Head of caudate nucleus (tissue), 42 donors: Measurements from ENCODE around the gene TRAPPC2.
"Not testable (repeated sequence)": the region's sequence is repeated elsewhere in the genome, so short reads cannot be mapped to it uniquely, and the experiment has no call there.

Experiments
- DNase-seq, 42 donors: peaks; one replicate each; pipeline versions ENCODE4 v3.0.0 to v3.0.0-alpha.2; 2020 to 2021; ENCODE audit warnings: mixed read lengths in 7 of 42
- intact Hi-C: fragments of 100-400 bp; cut with DNase I; formaldehyde crosslinking; loops from one replicate; pipeline ENCODE4 v1.15.0; 2022

Gene TRAPPC2

DNA sequence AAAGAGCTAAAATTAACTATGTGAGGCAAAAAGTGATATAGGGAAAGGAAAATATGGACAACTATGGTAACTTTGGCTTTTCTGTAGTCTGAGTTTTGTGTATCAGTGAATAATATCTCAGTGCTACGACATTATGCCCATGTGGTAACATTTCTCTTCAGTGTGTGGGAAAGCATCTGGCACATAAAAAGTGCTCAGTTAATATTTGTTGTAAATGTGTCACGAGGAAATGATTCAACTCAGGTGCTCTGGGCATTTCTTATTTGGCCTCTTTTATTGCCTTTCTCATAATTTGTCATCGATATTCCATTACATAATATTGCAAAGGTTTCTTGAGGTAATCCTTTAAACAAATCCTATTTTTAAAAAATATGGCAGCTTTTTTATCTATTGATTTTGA lies 17.7 kb upstream of the TRAPPC2 start:
- no peak for DNase-seq
- intact Hi-C loops = no loop called here

DNA sequence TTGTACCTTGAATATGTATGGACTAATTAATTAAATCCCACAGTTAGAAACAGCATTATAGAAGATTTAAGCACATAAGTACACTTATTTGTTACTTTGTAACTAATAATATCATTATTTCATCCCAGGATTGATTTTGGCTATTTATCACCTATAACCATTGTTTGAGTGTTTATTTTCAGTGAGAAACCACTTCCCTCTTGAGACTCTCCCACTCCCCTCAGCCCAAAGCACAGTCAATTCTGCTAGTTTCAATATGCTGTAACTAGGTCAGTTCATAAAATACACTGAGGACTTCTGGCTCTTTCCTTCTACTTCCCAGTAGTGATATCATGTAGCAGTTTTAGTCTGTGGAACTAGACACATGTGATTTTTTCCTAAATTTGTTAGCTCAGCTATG lies 16.4 kb upstream of the TRAPPC2 start:
- intact Hi-C loops = no loop called here

DNA sequence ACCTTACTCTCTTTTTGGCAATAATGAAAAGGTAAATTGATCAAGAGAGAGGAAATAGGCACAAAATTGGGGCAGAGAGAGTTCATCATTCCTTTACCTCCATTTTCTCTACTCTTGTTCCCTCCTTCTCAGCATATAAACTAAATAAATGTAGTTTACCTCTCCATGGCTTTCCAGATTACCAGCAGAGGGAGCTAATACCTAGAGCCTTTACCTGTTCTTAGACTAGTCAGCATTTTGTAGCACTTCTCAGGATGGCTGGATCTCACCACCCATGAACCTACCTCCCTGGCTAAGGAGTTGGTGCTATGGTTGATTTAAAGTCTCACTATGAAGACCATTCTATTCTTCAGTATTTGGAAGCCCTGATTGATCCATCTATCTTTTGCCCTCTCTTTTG lies 15.8 kb upstream of the TRAPPC2 start:
- peak in 4 of 42 donors; percentile 27 to 41 (median 32) for DNase-seq
- intact Hi-C loops = no loop called here

More for the DNA sequence above, 16.4 kb upstream of the TRAPPC2 start:
- DNase-seq = no peak

DNA sequence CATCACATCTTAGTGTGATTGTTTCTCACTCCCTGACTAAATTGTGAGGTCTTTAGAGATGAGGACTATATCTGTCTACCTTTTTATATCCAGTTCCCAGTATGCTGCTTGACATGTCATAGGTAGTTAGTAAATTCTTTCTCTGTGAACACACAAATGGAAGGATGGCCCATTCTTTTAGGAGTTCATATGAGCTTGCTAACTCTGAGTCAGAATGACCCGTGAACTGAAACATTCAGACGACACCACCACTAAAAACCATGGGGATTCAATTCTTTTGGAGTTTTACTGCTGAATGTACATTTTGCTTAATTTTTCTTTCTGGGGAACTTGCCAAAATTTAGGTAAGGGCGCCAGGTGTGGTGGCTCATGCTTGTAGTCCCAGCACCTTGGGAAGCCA lies 14.1 kb upstream of the TRAPPC2 start:
- intact Hi-C loops = loop anchor here (5.0 kb wide), 1 partner anchor 91 kb away; no protein-coding TSS in a partner anchor
- DNase-seq = no peak

DNA sequence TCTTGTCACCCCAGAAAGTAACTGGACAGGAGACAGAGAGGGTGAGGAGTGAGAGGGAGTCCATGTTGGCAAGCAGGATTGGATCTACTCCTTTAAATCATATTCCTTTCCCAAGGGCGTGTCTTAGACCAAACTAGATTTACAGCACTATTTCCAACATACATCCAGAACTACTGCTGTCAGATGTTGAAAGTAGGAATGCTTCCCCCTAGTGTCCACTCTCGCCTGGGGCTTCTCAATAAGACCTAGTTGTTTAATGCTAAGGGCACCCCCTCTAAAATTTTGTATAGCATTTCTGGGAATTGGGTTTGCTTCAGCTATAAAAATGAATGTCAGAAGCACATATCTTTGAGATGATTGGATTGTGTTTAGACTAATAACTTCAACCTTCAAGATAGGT lies 13.4 kb upstream of the TRAPPC2 start:
- peak in 25 of 42 donors; percentile 12 to 79 (median 47) for DNase-seq
- intact Hi-C loops = loop anchor here (5.0 kb wide), 1 partner anchor 91 kb away; no protein-coding TSS in a partner anchor

DNA sequence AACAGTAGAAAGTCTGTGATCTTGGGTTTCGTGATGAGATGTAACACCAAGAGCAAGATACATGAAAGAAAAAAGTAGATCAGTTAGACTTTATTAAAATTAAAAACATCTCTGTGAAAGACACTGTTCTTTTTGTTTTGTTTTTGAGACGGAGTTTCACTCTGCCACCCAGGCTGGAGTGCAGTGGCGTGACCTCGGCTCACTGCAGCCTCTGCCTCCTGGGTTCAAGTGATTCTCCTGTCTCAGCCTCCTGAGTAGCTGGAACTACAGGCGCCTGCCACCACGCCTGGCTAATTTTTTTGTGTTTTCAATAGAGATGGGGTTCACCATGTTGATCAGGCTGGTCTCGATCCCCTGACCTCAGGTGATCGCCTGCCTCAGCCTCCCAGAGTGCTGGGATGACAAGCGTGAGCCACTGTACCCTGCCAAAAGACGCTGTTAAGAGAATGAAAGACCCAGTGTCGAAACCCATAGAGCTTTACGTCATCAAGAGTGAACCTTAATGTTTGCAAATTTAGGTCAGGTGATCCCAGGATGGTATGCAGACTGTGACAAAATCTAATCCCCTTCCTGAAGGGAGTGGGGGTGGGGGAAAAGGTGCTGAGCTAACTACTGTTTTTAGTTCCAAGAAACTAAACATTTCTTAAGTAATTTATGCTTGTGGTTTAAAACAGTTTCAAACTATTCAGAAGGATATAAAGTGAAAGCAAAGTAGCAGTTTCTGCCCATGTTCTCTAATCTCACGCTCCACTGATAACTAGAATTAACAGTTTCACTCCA lies 8.2 kb upstream of the TRAPPC2 start:
- intact Hi-C loops = no loop called here
- no peak for DNase-seq

DNA sequence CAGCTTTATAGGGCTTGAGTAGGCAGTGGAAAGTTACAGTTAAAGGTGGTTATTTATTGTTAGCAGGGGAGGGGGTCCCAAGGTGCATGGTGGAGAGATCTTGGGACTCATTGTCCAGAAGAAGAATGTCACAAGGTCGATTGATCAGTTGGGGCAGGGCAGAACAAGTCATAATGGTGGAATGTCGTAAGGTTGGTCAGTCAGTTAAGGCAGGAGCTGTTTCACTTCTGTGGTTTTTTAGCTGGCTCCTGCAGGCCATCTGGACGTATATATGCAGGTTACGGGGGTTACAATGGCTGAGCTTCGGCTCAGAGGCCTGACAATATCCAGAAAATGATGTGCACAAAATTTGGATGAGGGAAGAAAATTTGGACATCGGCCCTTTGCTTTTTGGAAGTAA lies 7.3 kb upstream of the TRAPPC2 start:
- no peak for DNase-seq
- intact Hi-C loops = no loop called here

DNA sequence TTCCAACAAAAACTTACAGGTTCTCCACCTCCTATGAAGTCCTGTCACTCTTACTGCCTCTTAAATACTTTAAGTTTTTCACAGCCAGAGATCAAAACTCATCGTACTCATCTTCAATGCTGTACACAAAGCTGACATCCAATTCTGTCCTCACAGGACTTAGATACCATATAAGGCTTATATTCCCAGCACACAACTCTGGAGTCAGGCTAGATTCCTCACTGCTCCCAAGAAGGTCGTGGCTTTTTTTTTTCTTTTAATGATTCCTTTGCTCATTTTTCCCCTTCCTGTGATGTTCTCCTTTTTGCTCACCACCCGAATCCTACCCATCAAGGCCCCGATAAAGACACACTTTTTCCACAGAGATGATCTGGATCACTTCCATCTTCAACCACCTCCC lies 914 bp downstream of the TRAPPC2 start:
- intact Hi-C loops = no loop called here
- no peak for DNase-seq

DNA sequence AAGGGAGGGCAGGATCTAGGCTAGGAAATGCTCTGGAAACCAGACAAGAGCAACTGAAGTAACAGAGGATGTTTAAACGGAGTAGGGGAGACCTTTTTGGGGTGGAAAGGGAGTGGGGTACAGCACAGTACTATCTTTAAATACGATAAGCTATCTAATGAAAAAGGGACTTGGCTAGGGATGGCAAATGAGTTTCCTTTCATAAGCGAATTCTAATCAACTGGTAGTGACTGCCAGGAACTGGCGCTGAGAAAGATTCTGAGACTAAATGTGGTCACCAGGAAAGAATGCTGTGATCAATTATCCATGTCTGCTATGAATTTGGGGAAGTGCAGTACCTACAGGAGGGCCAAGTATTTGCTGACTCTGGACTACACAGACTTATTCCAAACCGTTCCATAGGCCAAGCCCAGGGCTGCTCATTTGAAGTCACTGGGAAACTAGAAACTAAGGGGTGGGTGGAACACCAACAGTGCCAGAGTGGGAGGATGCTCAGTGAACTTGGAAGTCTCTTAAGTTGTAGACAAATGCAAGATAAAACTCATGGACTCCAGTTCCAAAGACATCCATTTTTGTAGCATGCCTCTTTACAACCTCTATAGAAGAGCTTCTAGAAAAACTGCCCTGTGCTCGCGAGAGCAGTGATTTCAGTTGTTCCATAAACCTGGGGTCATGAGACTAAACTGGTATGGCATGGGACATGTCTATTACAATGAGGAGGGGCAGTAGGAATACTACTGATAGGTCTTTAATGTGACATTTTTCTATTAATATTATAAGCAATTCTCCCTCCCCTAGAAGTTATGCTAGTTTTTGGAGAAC lies 2.0 kb downstream of the TRAPPC2 start:
- intact Hi-C loops = no loop called here
- DNase-seq = no peak

DNA sequence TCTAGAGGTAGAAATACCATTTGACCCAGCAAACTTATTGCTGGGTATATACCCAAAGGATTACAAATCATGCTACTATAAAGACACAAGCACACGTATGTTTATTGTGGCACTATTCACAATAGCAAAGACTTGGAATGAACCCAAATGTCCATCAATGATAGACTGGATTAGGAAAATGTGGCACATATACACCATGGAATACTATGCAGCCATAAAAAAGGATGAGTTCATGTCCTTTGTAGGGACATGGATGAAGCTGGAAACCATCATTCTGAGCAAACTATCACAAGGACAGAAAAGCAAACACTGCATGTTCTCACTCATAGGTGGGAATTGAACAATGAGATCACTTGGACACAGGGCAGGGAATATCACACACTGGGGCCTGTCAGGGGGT lies 3.9 kb downstream of the TRAPPC2 start:
- DNase-seq, intact Hi-C loops: not testable (repeated sequence)

DNA sequence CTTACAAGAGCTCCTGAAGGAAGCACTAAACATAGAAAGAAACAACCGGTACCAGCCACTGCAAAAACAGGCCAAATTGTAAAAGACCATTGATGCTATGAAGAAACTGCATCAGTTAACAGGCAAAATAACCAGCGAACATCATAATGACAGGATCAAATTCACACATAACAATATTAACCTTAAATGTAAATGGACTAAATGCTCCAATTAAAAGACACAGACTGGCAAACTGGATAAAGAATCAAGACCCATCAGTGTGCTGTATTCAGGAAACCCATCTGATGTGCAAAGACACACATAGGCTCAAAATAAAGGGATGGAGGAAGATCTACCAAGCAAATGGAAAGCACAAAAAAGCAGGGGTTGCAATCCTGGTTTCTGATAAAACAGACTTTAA lies 7.8 kb downstream of the TRAPPC2 start:
- DNase-seq, intact Hi-C loops: not testable (repeated sequence)

DNA sequence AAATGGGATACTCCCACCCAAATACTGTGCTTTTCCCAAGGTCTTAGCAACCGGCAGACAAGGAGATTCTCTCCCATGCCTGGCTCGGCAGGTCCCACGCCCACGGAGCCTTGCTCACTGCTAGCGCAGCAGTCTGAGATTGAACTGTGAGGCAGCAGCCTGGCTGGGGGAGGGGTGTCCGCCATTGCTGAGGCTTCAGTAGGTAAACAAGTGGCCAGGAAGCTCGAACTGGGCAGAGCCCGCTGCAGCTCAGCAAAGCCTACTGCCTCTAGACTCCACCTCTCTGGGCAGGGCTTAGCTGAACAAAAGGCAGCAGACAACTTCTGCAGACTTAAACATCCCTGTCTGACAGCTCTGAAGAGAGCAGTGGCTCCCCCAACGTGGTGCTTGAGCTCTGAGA lies 9.5 kb downstream of the TRAPPC2 start:
- intact Hi-C loops = not testable (repeated sequence)
- peak in 36 of 42 donors; percentile 8 to 66 (median 40) for DNase-seq

DNA sequence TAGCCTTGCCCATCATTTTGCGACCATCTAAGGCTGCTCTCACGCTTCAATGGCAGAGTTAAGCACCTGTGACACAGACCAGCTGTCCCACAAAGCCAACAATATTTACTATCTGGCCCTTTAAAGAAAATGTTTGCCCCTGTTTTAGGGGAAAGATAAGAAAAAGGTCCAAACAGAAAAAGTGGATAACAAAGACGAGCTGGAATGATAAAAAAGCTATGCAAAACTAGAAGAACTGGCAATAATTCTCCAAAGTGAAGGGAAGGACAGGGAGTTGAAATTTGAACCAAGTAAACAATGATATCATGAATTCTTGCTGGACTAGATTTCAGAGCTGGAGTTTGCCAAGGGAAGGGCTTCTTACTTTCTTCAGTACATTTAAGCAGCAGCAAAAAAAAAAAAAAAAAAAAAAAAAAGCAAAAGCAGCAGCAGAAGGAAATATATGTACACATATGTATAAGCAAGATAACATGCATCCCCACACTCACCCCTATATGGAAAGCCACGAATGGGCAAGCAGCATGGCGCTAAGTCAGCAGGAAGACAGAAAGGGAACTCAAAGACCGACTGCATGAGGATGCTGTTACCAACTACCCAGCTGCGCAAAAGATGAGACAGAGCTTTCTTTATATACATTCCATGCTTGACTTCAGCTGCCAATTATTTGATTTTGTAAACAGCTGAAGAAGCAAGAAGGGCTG lies 12.5 kb downstream of the TRAPPC2 start:
- intact Hi-C loops = no loop called here
- DNase-seq = peak in 3 of 42 donors; percentile 17 to 28 (median 25)

DNA sequence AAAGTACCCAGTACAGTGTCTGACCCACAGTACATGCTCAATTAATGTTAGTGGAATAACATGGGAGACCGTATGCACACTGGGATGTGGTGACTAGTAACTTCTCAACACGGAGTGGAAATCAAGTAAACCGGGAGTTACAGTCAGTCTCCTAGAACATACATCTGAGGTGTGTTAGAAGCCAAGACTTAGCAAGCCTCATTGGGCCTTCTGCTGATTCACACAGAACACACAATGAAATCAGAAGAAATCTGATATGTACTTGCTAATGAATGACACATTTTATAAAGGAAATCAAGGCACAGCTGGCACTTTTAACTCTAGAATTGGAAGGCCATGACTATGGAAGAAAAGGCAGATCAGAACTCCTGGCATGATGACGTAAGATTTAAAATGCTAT lies 13.0 kb downstream of the TRAPPC2 start:
- intact Hi-C loops = no loop called here
- no peak for DNase-seq

DNA sequence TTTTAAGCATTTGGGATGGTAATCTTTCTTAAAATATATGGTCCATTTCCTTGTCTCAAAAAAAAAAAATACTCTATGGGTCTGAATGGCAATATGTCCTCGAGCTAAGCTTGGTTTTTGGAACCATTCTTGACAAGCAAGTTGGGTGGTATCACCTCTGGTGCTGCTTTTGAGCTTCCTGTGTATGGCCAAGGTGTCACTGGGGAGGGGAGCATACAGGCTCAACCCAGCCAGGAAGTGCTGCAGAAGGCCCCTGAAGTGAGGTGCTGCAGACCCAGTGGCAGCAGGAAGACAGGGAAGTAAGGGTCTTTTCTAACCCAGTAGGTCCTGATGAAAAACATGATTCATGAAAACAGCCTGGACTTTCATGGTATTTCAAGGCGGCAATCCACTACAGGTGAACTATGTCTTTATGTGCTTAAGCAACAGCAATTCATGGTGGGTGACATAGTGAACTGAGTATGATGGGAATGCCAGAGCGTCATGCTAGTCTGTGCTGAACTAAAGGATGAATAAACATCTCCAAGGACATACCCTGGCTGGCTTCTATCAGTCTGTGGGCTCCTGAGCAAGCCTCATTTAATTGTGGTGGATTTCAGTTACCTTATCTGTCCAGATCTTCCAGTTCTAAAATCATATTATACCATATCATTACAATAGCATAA lies 15.1 kb downstream of the TRAPPC2 start:
- intact Hi-C loops = no loop called here
- no peak for DNase-seq

DNA sequence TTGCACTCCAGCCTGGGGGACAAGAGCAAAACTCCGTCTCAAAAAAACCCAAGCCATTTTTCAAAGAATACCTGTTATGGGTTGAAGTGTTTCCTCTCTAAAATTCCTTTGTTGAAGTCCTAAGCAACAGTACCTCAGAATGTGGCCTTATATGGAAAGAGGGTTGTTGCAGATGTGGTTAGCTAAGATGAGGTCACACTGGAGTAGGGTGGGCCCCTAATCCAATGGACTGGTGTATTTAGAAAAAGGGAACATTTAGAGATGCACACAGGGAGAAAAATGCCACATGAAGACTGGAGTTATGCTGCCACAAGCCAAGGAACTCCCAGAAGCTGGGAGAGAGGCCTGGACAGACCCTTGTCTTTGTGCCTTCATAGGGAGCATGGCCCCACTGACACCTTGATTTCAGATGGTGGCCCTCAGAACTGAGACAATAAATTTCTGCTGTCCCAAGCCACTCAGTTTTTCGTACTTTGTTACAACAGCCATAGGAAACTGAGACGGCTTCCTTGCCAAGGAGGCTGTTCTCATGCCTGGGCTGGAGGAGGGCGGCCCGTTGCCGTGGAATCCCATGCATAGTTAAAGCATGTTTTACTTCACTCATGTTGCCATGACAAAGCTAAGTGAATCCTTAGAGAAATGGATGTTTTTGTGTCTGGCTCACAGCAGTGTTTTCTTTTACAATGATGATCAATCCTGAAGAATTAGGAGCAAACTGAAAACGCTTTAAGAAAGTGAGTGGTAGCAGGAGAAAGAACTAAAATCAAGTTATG lies 16.5 kb downstream of the TRAPPC2 start:
- intact Hi-C loops = no loop called here
- peak in 23 of 42 donors; percentile 3 to 57 (median 41) for DNase-seq

DNA sequence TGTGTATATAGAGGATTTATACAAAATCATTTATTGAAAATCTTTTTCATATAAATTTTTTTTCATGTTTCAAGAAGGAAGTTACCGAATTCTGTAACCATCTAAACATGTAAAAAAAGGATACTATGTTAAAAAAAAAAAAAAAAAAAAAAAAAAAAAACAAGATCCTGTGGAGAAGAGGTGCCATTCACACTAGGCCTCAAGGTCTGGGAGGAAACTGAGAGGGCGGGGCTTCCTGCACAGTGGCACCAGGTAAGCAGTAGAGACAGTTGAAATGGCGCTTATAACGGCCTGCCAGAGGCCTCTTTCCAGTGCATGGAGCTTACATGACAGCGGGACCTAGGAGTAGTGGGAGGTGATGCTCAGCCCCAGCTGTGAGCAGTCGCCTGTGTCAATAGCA lies 17.5 kb downstream of the TRAPPC2 start:
- intact Hi-C loops = no loop called here
- DNase-seq = no peak

DNA sequence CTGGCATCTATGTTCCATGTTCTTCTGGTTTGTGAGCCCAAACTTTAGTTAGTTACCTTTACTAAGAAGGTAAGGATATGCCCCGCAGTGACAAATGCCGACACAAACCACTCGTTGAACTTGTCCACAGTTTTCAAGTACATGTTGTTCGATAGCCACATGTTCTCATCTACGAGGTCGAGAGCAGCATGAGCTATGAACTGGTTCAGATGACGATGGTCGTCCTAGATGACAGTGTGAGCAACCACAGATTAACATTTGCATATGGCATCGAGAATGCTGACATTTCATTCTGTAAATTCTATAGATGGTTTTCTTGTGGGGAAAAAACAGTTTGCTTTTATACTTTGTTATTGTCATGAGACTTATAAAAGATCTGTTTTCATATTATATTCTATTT lies 18.0 kb downstream of the TRAPPC2 start:
- intact Hi-C loops = no loop called here
- DNase-seq = no peak
